CD4-positive, alpha-beta T cell treated with Interleukin-15 for 4 hours (primary cell): ENCODE results near the gene MMP14.
A peak's percentile ranks its signal among the peaks of the same experiment; 100 is the strongest.

ENCODE experiments used
- DNase-seq: peaks from one replicate; pipeline ENCODE4 v3.0.0-alpha.2; 2020; ENCODE audit warnings: low spot score

MMP14 gene

DNA sequence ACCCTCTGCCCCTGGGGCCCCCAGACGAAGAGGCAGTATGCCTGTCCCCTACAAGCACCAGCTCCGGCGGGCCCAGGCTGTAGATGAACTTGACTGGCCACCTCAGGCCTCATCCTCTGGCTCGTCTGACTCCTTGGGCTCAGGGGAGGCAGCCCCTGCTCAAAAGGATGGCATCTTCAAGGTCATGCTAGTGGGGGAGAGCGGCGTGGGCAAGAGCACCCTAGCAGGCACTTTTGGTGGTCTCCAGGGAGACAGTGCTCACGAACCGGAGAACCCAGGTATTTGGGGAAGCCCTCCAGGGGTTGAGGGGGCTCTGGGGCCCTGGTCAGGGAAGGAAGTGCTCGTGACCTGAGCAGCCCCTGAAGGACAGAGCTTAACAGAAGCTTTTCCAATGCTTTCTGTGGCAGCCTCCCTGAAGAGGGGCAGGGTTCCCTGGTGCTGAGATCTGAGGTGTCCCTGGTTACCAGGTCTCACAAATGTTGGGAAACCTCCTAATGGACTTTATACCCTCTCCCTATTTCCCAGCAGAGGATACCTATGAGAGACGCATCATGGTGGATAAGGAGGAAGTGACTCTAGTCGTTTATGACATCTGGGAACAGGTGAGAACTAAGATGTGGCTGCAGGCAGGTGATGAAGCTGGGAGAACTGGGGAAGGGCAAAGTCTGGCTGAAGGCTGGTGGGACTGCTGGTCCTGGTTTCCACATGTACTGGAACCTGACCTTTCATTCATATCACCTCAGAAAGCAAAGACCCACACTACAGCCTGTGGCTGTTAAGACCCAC, 48.5 kb downstream of the MMP14 start:
- DNase-seq: no peak

DNA sequence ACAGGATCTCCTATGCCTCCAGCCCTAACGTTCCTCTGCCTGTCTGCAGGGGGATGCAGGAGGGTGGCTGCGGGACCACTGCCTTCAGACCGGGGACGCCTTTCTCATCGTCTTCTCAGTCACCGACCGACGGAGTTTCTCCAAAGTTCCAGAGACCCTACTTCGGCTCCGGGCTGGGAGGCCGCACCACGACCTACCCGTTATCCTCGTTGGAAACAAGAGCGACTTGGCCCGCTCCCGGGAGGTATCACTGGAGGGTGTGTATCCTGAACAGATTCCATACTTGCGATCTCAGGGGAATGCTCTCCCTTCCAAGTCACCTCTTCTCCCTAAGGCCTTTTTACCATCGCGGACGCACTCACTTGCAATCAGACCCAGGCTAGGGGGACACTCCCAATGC, 49.6 kb downstream of the MMP14 start:
- no peak for DNase-seq

DNA sequence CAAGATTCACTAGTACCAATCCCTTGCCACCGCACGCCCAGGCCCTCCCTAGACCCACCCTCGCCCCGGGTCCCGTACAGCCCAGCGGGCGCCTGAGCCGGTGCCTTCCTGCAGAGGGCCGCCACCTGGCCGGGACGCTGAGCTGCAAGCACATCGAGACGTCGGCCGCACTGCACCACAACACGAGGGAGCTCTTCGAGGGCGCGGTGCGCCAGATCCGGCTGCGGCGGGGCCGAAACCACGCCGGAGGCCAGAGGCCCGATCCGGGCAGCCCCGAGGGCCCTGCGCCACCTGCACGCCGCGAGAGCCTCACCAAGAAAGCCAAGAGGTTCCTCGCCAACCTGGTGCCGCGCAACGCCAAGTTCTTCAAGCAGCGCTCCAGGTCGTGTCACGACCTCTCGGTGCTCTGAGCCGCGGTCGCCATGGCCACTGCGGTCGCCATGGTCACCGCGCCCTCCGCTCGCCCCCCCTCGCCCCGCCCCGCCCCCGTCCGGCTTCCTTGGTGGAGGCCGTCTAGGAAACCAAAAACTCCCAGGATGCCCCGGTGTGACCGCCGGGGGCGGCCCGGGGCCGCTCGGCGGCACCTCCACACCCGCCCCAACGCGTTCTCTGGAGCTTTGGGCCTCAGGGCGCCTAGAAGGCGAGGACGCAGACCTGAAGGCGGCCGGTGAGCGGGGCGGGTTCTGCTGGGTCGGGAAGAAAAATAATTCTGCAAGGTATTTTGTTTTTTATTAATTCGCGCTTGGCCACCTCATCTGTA, 50.3 kb downstream of the MMP14 start:
- DNase-seq: peak; percentile 78

DNA sequence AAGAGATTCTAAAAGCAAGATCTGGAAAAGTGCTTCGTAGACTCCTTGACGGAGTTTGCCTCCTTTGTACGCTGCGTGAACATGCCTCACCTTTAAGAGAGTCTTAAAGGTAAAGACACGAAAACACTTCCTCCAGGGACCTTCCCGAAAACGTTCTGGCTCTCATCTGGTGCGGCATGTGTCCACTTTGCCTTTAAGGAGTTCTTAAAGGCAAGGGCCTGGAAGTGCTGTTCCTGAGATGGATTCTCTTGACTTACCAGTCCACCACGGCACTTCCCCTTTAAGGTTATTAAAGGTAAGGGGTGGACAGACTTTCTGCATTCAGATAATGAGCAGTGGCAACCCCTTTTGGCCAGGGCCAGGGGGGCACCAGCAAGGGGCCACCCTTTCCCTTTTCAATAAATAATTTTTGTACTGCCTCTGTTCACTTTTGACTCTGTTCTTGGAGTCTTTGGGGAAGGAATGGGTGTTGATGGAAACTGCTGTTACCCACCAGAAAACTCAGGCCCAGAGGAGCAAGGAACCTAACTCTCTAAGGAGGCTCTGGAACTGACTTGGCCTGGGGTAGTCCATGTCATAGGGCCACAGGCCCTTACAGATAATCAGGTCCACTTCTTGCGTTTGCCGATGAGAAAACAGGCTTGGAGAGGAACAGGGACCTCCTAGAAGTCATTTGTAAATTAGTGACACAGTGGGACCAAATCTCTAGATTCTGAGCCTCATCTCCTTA, 51.0 kb downstream of the MMP14 start:
- DNase-seq: peak; percentile 73

DNA sequence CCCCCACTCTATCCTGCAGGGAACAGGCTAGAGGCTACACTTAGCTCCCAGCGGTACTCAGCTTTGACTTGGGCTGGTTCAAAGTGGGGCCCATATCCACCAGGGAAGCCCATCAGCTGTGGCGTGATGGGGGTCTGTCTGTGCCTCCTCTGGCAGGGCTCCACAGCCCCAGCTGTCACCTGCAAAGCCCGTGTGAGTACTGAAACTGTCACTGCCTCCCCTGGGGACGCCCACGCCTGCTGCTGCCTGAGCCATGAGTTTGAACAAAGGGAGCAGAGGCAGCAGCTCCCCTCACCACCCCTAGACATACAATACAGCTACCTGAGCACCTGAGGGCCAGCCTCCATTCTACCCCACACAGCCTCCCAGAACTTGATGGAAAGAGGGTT, 51.6 kb downstream of the MMP14 start:
- DNase-seq: no peak

DNA sequence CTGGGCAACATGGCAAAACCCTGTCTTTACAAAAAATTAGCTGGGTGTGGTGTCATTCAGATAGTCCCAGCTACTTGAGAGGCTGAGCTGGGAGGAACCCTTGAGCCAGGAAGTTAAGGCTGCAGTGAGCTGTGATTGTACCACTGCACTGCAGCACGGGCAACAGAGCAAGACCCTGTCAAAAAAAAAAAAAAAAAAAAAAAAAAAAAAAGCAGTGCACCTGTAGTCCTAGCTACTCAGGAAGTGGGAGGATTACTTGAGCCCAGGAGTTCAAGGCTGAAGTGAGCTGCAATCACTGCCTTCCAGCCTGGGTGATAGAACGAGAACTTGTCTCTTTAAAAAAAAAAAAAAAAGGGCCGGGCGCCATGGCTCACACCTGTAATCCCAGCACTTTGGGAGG, 52.3 kb downstream of the MMP14 start:
- peak; percentile 13 for DNase-seq

DNA sequence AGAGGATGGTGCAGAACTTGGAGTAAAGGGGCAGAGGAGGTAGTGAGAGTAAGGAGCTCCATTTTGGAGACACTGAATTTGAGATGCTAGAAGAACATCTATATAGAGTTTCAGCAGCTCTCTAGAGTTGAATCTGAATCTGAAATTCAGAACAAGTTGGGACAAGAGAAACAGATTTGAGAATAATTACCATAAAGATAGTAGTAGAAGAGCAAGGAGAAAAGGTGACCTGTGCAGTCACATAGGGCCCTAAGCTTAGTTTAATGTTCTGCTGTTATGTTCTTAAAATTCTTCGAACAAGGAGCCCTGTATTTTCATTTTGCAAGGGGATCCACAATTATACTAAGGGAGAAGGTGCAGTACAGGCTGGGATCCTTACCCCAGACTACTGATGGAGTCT, 54.0 kb downstream of the MMP14 start:
- no peak for DNase-seq

DNA sequence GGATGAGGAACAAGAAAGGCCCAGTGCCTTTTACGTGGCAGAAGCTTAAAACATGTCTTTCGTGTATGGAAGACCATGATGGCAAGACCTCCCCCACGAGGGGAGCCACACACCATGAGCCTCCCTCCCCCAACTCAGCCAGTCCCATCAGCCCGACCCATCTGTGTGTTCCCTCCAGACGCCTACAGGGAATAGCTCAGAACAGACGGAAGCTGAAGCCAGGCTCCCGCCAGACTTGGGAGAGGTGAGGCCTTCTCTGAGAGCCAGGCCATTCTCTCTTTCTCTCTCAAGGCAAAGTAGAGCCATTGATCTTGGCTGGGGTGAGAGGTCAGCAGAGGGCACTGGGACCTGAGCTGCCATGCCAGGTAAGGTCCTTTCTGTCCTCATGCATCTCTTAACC, 56.1 kb downstream of the MMP14 start:
- DNase-seq: no peak

DNA sequence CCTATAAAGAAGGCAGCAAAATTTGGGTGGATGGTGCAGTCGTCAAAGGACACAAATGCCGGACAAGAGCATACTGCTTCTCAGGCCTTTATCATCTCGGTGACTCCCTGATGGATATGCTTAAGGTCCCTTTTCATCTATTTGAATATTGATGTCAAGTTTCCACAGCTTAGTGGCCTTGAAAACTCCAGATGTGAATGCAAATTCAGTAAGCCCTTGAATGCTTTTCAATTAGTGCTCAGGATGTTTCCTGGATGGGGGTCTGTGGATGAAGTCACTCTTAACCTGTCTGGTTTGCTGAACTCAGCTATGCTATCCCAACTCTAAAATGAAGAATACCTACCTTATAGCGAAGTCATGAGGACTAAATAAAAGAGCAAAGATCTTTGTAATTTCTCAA, 57.3 kb downstream of the MMP14 start:
- DNase-seq: no peak

DNA sequence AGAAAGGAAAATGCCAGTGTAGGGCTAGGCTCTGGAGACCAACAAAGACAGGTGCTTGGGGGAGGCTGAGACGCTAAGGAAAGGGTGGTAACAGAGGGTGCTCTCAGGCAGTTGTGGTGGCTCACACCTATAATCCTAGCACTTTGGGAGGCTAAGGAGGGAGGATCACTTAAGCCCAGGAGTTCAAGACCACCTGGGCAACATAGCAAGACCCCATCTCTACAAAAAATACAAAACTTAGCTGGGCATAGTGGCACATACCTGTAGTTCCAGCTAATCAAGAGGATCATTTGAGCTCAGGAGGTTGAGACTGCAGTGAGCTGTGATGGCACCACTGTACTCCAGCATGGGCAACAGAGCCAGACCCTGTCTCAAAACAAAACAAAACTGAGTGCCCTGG, 59.0 kb downstream of the MMP14 start:
- DNase-seq: no peak

DNA sequence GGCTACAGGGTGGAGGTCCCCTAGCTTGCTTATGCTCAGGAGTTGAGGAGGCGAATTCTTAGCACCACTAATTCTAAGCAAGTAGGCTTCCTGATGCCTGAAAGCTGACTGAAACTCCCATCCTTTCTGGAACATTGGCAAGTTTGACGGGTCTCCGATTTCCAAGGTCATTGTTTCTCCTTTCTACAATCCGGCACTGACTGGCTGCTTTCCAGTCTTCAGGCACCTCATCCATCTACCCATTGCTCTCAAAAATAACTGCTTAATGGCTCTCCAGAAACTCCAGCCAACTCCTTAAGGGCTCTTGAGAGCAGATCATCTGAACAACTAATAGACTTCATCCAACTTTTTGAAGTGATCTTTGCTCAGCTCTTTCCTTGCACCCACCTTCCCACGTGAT, 60.0 kb downstream of the MMP14 start:
- DNase-seq: no peak

DNA sequence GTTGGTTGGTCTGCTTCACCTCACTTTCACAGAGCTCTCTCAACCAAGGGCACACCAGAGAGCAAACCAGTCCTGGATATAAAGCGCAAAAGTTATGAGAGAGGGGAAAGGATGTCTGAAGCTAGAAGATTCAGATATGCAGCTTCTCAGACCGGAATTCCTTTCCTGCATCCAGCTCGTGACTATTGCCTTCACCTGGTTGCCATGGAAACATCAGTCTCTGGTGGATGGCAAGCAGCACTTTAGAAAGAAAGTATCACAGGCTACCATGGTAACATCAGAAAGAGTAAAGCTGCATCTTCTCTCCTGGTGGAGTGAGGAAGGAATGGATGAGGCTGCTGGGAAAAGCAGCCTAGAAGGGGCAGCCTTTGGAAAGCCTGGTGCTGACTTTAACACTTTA, 60.4 kb downstream of the MMP14 start:
- DNase-seq: no peak

DNA sequence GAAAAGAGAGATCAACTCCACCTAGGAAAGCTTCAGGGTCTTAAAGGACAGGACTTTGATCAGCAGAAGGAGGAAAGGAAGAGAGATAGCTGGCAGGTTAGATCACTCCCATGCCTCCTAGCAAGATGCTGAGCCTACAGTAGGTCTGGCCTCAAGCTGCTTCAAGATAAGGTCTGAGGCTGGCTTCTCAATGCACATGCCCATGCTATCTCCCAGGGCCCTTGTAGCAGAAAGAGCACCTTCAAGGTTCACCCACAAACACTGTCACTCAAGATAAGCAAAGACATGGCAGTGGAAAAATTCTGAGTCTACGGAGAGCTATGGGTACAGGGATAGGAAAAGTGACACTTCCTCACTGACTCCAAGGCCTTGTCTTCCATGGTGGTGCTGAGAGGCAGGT, 61.0 kb downstream of the MMP14 start:
- no peak for DNase-seq
